B cell (primary cell): ENCODE measurements around the gene LARP4.

ENCODE experiments used
- EZH2 ChIP-seq: IDR thresholded peaks from 2 replicates; pipeline ENCODE4 v1.6.1; 2012; ENCODE audit warnings: borderline replicate concordance, low read depth, mild to moderate bottlenecking, moderate library complexity, low read length; ENCODE audit not compliant: insufficient read depth, poor library complexity, severe bottlenecking
- TF ChIP-seq, protein P1 (sequence below): fragments of 200-600 bp; IDR thresholded peaks from one replicate; pipeline ENCODE4 v1.8.0; 2022; ENCODE audit warnings: antibody characterized with exemption, mild to moderate bottlenecking

DNA sequence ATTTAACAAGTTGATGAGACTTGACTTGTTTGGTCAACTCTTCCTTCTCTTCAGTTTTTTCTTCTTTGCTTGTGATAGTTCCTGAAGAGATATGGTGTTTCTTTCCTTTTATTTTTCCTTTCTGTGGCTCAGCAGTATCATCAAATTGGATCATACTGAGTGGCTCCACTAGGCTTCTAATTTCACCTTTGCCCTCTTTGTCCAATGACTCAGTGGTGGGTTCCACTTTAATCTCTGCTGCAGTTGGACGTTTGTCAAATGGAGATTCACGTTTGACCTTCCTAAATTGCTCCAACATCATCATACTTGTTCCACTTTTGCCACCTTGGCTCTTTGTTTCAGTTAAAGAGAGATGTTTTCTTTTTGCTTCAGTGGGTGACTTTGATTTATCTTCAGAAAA is 45.8 kb upstream of the LARP4 start:
- TF ChIP-seq, protein P1, sequence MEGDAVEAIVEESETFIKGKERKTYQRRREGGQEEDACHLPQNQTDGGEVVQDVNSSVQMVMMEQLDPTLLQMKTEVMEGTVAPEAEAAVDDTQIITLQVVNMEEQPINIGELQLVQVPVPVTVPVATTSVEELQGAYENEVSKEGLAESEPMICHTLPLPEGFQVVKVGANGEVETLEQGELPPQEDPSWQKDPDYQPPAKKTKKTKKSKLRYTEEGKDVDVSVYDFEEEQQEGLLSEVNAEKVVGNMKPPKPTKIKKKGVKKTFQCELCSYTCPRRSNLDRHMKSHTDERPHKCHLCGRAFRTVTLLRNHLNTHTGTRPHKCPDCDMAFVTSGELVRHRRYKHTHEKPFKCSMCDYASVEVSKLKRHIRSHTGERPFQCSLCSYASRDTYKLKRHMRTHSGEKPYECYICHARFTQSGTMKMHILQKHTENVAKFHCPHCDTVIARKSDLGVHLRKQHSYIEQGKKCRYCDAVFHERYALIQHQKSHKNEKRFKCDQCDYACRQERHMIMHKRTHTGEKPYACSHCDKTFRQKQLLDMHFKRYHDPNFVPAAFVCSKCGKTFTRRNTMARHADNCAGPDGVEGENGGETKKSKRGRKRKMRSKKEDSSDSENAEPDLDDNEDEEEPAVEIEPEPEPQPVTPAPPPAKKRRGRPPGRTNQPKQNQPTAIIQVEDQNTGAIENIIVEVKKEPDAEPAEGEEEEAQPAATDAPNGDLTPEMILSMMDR, result no peak
- no peak for TF ChIP-seq EZH2
